LoVo (cell line): Measurements from ENCODE around the gene IFT81.

Source experiments
- DNase-seq: peaks from one replicate; pipeline ENCODE4 v3.0.0-alpha.2; 2016; ENCODE audit warnings: low spot score

IFT81 gene

GRCh38 chr12:110159671-110160245, 35.6 kb downstream of the IFT81 start:
- DNase-seq = no peak

- no peak for DNase-seq
These were observed 41.5 kb downstream of the IFT81 start for GRCh38 chr12:110165540-110166159.

- DNase-seq = no peak
These were observed 44.7 kb downstream of the IFT81 start for GRCh38 chr12:110168732-110169455.

GRCh38 chr12:110170535-110171185, 46.5 kb downstream of the IFT81 start:
- no peak for DNase-seq

GRCh38 chr12:110171186-110171538, 47.0 kb downstream of the IFT81 start:
- DNase-seq = no peak

GRCh38 chr12:110171636-110172035, 47.5 kb downstream of the IFT81 start:
- DNase-seq = no peak

- no peak for DNase-seq
These were observed 50.3 kb downstream of the IFT81 start for GRCh38 chr12:110174373-110174996.

GRCh38 chr12:110175201-110175600, 51.0 kb downstream of the IFT81 start:
- no peak for DNase-seq

GRCh38 chr12:110176745-110177144, 52.6 kb downstream of the IFT81 start:
- DNase-seq = no peak

GRCh38 chr12:110179291-110179690, 55.1 kb downstream of the IFT81 start:
- no peak for DNase-seq

GRCh38 chr12:110180591-110181005, 56.4 kb downstream of the IFT81 start:
- no peak for DNase-seq

- DNase-seq = no peak
These were observed 58.1 kb downstream of the IFT81 start for GRCh38 chr12:110182281-110182680.

- no peak for DNase-seq
These were observed 59.2 kb downstream of the IFT81 start for GRCh38 chr12:110183386-110183785.

- DNase-seq = no peak
These were observed 61.5 kb downstream of the IFT81 start for GRCh38 chr12:110185626-110186025.

- no peak for DNase-seq
These were observed 61.9 kb downstream of the IFT81 start for GRCh38 chr12:110186059-110186458.

GRCh38 chr12:110193196-110193595, 69.0 kb downstream of the IFT81 start:
- DNase-seq = no peak

- no peak for DNase-seq
These were observed 72.8 kb downstream of the IFT81 start for GRCh38 chr12:110197003-110197402.

- no peak for DNase-seq
These were observed 74.2 kb downstream of the IFT81 start for GRCh38 chr12:110198386-110198785.

GRCh38 chr12:110199339-110200123, 75.4 kb downstream of the IFT81 start:
- DNase-seq = no peak

GRCh38 chr12:110200124-110200417, 75.9 kb downstream of the IFT81 start:
- DNase-seq = no peak

GRCh38 chr12:110201995-110202394, 77.8 kb downstream of the IFT81 start:
- no peak for DNase-seq

- no peak for DNase-seq
These were observed 79.4 kb downstream of the IFT81 start for GRCh38 chr12:110203546-110203945.
